GM19455 (cell line): ENCODE results near the gene FOXP2.
"Not testable (repeated sequence)": the region's sequence is repeated elsewhere in the genome, so short reads cannot be mapped to it uniquely, and the experiment has no call there.

Experiments
- ATAC-seq: cut with Tn5 transposase; IDR thresholded peaks from one replicate; pipeline ENCODE4 v1.9.1; 2021; ENCODE audit not compliant: unreplicated experiment

FOXP2 gene

DNA sequence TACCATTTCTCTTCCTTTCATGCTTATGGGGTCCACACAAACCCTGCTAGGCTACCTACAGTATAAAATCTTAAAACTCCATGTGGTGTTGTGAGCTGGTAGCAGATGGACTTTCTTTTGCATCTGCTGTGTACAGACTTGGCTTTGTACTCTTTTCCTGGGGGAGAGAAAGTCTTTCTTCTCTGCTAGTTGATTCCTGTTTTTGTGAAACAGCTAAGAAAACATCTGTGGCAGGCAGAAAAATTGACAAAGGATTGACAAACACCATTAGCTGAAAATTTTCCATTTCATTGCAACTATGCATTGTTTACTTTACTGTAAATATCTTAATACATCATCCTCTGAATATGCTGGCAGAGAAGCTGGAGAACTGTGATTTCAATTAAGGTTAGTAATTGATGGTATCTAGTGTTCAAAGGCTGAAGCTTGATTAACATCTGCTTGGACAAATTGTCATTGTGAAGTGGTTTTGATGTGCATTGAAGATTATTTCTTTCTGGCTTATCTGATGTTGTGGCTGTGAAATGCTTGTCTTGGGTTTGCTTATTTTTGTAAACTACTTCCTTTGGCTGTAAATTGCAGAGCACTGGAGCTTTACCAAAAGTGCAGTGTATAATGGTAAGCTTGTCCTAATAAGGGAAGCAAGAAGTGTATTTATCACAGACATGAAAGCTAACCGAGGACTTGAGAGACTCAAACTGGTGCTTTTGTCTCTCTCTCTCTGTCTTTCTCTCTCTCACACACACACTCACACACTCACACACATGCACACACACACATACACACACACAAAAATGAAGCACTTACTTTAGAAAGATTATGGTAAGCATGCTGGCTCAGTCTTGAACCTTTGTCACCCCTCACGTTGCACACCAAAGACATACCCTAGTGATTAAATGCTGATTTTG, at the start of gene FOXP2:
FOXP2 (plus strand) TSS at position 660 of the 908 bp plus-strand sequence. CDS start 11,697 bp downstream, outside the sequence.
- no peak for ATAC-seq

DNA sequence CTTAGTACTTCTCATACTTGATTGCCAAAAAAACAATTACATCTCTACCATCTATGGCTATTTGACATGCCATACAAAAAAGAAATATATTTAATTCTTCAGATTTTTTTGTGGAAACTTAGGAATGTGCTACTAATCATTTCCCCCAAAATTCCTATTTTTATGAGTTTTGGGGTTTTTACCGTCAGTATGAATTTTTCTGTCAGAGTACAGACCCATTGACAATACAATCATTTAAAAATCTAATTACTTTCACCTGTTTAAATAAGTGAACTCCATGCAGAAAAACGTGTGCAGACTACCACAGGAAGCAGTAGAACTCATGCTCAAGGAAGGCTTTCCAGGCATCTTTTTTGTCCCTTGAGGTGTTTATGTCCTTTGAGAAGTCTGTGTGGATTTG, 48.8 kb upstream of the FOXP2 start:
- no peak for ATAC-seq

DNA sequence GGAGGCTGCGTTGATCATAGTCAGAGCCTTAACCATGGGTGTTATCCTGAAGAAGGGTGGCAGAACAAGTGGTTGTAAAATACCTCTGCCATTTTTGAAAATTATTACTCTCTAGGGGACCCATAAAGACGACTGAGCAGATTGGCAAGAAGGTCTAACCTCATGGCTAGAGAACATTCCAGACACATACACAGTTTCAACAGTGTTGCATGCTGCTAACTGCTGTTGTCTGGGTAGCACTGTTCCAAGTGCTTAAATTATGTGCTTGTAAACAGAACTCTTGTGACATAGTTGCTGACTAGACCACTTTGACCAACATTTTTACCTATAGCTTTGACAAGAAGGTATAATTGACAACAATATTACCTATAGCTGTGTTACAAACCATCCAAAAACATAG, 46.1 kb upstream of the FOXP2 start:
- ATAC-seq: no peak

DNA sequence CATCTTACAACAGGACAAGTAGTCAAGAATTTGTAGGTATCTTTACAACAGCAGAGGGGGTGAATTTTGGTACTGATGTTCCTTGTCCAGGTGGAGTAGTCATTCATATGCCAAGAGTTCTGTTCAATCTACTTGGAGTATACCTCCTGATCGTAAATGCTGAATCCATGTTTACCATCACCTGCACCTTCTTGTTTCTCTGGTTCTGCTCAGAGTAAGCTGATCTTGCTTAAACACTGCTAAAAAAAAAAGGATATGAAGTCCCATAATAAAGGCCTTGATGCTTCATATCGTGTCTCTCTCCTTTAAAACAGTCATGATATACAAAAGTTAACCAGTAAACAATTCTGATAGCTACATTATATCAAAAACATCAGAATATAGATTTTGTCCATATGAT, 45.3 kb upstream of the FOXP2 start:
- ATAC-seq: no peak

GRCh38 chr7:114372619-114373018, 42.0 kb upstream of the FOXP2 start:
- ATAC-seq: no peak

GRCh38 chr7:114375907-114376306, 38.7 kb upstream of the FOXP2 start:
- no peak for ATAC-seq

- ATAC-seq: not testable (repeated sequence)
Measured at GRCh38 chr7:114383946-114384345, 30.7 kb upstream of the FOXP2 start.

GRCh38 chr7:114384346-114384745, 30.3 kb upstream of the FOXP2 start:
- not testable (repeated sequence) for ATAC-seq

GRCh38 chr7:114388021-114388420, 26.6 kb upstream of the FOXP2 start:
- ATAC-seq: no peak

GRCh38 chr7:114392686-114393085, 21.9 kb upstream of the FOXP2 start:
- no peak for ATAC-seq

GRCh38 chr7:114402876-114403635, 11.6 kb upstream of the FOXP2 start:
- ATAC-seq: no peak

GRCh38 chr7:114405427-114405826, 9.2 kb upstream of the FOXP2 start:
- ATAC-seq: no peak

GRCh38 chr7:114409750-114410149, 4.9 kb upstream of the FOXP2 start:
- ATAC-seq: no peak

DNA sequence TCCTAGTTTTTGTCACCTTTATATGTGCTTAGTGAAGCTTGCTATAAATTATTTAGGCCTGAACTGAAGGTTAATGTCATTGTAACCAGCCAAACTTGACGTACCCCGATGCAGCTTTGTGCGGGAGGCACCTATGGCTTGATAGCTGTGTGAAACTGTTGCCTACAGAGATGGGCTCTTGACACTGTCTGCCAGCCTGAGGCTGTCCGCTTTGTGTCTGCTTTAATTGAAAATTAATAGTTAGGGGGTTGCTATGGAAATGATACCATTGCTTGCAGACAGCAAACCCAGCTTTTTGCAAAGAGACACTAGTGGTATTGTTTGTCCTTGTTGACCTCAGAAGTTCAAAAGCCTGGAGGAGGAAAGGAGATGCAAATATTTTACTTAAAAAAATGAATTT, 2.1 kb upstream of the FOXP2 start:
- ATAC-seq: no peak

GRCh38 chr7:114413761-114414155, 857 bp upstream of the FOXP2 start:
- ATAC-seq: no peak

DNA sequence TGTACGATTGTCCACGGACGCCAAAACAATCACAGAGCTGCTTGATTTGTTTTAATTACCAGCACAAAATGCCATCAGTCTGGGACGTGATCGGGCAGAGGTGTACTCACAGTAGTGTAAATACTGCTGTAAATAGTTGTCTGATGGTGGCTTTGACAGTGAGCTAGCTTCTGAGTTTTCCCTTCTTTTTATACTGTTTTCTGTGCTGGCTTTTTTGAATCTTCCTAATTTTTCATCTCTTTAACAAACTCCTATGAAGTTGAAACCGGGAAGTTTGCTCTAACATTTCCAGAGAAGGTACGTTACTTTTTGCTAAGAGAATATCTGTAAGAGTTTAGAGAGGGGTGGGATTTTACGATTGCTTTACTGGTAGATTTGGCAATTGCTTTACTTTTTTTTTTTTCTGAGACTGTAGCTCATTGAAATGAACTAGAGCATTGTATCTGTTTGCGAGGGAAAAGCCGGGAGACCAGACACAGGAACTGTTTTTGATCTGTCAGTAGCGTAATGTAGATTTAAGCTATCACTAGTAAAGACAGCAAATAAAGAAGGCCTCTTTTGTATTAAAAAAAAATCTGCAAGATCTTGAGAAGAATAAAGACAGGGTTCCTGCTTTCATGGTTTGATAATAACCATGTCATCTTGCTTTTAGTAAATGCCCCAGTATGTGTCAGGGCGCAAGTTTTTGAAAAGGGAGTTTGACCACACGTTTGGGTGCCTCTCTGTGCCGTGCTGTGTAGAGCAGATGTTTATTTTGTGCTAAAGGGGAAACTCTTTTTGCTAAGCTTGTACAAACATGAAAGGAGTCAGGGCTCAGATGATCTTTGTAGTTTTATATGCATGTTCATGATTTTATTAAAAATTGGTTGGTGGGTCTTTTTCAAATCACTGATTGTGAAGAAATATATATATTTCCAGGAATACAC, 712 bp downstream of the FOXP2 start:
- no peak for ATAC-seq

- ATAC-seq: no peak
Measured at GRCh38 chr7:114416129-114416990, 1.7 kb downstream of the FOXP2 start.

DNA sequence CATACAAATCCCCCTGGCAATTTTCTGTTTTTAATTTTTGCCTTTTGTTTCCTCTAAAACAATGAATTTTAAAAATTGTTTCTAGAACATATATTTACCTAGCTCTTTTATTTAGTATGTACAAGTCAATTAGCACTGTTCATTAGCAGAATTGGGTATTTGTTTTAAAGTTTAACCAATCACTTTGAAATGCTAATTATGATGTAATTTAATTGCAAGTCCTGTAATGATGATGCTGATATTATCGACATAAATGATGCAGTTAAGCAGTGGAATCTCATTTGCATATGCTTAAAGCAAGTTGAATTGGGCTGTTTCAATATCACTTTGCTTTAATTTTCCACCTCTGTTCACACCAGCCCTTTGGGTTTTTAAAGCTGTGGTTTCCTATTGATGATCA, 2.7 kb downstream of the FOXP2 start:
- ATAC-seq: no peak

GRCh38 chr7:114418117-114418516, 3.5 kb downstream of the FOXP2 start:
- no peak for ATAC-seq
